WERI-Rb-1 (cell line): ENCODE data around the gene HOXA11.

Experiments used
- DNase-seq: peaks from one replicate; pipeline ENCODE4 v3.0.0-alpha.2; 2020
- H3K27ac ChIP-seq: fragments of 250-450 bp; sonication (Bioruptor Pico); 2 replicates; pipeline ENCODE4 v1.5.1; 2020; ENCODE audit warnings: mild to moderate bottlenecking, moderate library complexity
- H3K27me3 ChIP-seq: fragments of 250-450 bp; sonication (Bioruptor Pico); 2 replicates; pipeline ENCODE4 v1.5.1; 2021; ENCODE audit warnings: mild to moderate bottlenecking, low read depth, moderate library complexity; ENCODE audit not compliant: insufficient read depth, severe bottlenecking
- H3K36me3 ChIP-seq: fragments of 250-450 bp; sonication (Bioruptor Pico); 2 replicates; pipeline ENCODE4 v1.5.1; 2020; ENCODE audit warnings: mild to moderate bottlenecking, moderate library complexity
- H3K4me3 ChIP-seq: 2 replicates; pipeline ENCODE4 v1.5.1; 2011; ENCODE audit warnings: low read depth, mild to moderate bottlenecking, control low read depth, low read length
- H3K9me3 ChIP-seq: fragments of 250-450 bp; sonication (Bioruptor Pico); 2 replicates; pipeline ENCODE4 v1.5.1; 2021; ENCODE audit warnings: mild to moderate bottlenecking, moderate library complexity; ENCODE audit not compliant: severe bottlenecking
- CTCF ChIP-seq: IDR thresholded peaks from 2 replicates; pipeline ENCODE4 v1.5.1; 2011; ENCODE audit warnings: low read depth, mild to moderate bottlenecking, control low read depth, inconsistent platforms, low read length

Gene HOXA11

DNA sequence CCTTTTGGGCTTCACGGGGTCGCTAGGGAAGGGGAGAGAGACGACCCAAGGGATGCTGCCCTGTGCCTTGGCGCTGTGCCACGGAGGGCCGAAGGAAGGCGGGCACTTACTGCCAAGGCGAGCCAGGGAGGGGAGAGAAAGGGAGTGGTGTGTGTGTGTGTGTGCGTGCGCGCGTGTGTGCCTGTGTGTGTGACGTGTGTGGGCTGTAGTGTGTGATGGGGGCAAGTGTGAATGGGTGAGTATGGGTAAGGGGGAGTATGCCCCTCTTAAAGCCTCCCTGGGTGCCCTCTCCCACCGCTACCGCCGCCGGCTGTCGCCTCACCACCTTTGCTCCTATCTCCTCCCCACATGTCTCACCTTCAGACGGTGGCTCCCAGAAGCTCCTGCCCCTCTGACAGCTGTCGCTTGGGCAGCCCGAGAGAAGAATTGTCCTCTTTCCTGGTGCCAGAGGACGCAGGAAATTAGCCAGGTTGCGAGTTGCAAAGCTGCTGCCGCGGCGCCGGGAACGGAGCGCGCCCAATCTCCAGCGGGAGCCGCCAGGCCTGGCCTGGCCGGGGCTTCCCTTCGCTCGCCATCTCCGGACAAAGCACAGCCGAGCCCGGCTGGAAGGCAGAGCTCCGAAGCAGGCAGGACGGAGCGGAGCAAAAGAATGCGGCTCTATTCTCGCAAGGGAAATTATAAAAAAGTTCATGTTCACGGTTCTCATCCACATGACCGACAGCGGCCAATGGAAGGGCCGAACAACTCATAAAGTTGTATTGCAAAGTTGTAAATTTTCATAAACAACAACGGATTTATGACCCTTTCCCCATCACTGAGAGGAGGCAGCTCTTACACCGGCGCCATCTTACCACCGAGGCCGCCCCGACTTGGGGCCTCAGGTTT lies 32.9 kb downstream of the HOXA11 start, which contains the start of gene HOXA3:
Gene HOXA3 (minus strand): TSS at position 653 of the 885 bp plus-strand sequence. CDS start 41,943 bp downstream, outside the sequence.
- TF ChIP-seq CTCF, result no peak
- peak within 1 kb of the TSS; percentile 56 for H3K4me3 ChIP-seq
- H3K36me3 ChIP-seq, result no peaks in the 10 kb centered on the region
- peaks cover 10% of the 10 kb centered on the region for H3K9me3 ChIP-seq
- H3K27me3 ChIP-seq, result peaks cover 57% of the 10 kb centered on the region
- H3K27ac ChIP-seq, result 0 out of 2 replicates have a peak within 1 kb of the TSS, but pooled peaks have one; percentile 68
- peak; percentile 12 for DNase-seq

DNA sequence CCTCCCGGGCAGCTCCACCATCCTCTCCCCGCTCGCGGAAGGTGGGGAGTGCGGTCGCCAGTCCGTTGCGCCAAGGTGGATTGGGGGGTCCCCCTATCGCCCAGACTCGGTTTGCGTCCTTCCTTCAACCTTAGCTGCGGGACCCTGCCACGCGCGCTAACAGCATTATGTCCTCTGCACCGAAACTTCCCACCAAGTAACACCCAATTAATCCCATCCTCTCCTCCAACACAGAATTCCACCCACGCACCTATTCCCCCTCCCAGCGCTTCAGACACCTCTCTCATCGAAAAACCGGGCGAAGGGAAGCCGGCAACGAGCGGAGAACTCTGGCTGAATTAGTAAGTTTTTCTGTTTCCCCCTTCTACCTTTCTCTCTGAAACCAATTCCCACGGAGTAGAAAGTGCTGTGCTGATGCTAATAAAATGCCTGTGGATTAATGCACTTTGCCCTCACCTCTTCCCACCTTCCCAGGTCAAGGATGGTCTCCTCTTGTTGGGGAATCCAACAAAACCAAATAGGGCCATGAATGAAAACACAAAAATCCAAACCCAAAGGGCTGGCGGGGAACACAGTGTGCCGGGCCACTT lies 33.6 kb downstream of the HOXA11 start:
- H3K36me3 ChIP-seq, result no peaks in the 10 kb centered on the region
- peak overlapping the region; percentile 56 for H3K4me3 ChIP-seq
- H3K27ac ChIP-seq, result peak overlapping the region; percentile 68; the same call in 1 of the 2 replicates
- peaks cover 5% of the 10 kb centered on the region for H3K9me3 ChIP-seq
- no peak for DNase-seq
- peaks cover 55% of the 10 kb centered on the region for H3K27me3 ChIP-seq
- no peak for TF ChIP-seq CTCF

DNA sequence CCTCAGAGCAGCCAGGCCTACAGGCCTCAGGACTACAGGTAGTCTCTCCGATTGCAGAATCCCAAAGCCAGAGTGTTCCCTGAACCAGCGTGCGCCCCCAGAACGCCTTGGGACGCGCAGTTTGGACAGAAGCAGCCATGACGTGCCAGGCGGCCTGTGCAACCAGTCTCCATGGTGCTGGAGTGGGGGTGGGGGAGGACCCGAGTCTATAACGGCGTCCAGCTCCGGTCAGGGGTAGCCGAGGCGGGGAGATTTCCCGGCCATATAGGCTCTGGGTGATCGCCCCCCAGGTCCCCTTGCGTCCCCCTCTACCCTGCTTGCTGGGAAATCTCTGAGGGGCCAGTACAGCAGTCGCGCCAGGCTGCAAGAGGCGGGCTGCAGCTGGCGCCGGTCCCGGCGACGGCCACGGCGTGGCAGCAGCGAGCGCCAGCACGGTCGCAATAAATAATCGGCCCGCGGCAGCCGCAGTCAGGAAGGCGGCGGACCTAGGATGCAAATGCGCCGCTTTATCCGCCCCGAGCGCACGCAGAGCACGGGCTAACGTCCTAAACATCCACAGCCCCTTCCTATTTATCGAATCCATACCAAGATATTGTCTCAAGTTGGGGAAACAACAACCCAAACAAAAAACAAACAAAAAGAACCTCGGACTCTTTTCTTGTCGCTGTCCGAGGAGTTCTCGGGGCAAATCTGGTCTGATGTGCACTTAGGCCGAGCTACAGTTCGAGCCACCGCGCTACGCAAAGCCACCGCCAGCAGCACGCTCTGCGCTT lies 34.3 kb downstream of the HOXA11 start:
- H3K27me3 ChIP-seq, result peaks cover 52% of the 10 kb centered on the region
- peak; percentile 68 for DNase-seq
- no peaks in the 10 kb centered on the region for H3K36me3 ChIP-seq
- peak overlapping the region; percentile 56 for H3K4me3 ChIP-seq
- peak; percentile 85 for TF ChIP-seq CTCF
- peak overlapping the region; percentile 68 for H3K27ac ChIP-seq
- no peaks in the 10 kb centered on the region for H3K9me3 ChIP-seq

- peaks cover 50% of the 10 kb centered on the region for H3K27me3 ChIP-seq
- no peaks in the 10 kb centered on the region for H3K36me3 ChIP-seq
- peak overlapping the region; percentile 68 for H3K27ac ChIP-seq
- no peak for DNase-seq
- no peak for TF ChIP-seq CTCF
- peak overlapping the region; percentile 56 for H3K4me3 ChIP-seq
- no peaks in the 10 kb centered on the region for H3K9me3 ChIP-seq
These were observed 35.0 kb downstream of the HOXA11 start for GRCh38 chr7:27149842-27150567.
